Measurements from ENCODE around the gene AASDHPPT. TPM values are rescaled to one million over a fixed set of nuclear protein-coding genes. Genes with fewer than 3 reads are reported as not detected.

The AASDHPPT gene, protein sequence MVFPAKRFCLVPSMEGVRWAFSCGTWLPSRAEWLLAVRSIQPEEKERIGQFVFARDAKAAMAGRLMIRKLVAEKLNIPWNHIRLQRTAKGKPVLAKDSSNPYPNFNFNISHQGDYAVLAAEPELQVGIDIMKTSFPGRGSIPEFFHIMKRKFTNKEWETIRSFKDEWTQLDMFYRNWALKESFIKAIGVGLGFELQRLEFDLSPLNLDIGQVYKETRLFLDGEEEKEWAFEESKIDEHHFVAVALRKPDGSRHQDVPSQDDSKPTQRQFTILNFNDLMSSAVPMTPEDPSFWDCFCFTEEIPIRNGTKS
- total RNA-seq = 45.7 and 48.3 TPM in 2 replicates

DNA sequence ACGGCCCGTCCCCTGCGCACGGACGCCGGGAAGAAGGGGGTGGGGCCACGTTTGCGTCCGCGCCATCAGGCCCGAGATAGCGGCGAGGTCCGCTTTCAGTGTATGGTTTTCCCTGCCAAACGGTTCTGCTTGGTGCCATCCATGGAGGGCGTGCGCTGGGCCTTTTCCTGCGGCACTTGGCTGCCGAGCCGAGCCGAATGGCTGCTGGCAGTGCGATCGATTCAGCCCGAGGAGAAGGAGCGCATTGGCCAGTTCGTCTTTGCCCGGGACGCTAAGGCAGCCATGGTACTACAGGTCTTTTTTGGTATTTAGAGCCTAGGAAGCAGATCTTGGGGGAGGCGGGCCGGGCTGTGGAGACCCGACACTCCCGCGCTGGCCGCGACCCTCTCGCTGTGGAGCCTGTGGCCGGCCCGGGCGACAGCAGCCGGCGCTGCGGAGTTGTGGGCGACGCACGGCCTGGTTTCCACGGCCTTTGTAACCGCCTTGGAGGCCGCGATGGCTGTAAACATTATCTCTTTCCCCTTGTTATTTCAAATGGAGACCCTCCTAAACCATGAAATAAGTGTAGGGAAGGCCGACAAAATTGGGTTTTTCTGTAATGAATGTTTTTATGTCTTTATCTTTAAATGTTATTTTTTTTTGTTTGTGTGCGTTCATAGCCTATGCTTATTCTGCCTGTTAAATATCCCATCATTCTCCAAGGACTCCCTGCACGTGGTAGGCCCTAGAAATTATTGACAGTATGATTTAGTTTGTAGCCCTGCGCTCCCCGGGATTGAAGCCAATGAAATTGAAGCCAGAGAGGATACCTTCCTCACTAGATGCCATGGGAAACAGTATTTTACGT, at the start of gene AASDHPPT:
Gene AASDHPPT (plus strand): TSS at position 54 of the 847 bp plus-strand sequence. CDS start 49 bp downstream, at position 103.

DNA sequence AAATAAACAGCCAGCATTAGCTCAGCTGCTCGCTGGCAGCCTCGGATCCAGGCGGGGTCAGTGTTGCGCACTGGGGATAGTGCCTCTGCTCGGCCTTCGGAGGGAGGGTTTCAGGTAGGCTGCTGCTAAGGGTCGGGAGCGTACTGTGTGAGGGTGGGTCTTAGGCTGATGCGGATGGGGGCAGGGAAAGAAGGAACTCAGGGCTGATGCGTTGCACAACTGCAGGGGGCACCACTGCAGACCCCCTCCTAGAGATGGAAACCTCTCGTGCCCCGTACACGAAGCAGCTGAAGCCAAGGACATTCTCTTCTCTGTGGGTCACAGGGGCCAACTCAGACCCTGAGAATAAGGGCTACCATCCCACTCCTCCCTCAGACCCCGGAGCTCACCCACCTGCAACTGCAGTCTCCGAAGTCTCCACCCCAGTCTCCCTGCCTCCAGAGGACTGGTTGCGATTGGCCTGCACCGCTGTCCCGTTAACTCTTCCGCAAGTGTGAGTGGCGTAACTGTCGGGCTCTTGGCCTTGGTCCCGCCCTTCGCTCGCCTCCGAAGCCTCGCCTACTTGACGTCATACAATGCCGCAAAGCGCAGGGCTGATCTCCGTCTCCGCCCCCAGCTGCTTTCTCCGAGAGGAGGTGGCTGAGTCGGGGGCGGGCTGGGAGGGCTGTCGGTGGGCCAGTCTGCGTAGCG, 398 bp upstream of the AASDHPPT start, which contains the start of gene KBTBD3:
Gene KBTBD3 (minus strand): TSS at position 429 of the 690 bp plus-strand sequence. CDS start 18,250 bp downstream, outside the sequence.

Other genes with a start within 250 kb of the AASDHPPT start
- gene MSANTD4, start 55.4 kb upstream of the AASDHPPT start, total RNA-seq = 36.9 and 42.5 TPM in 2 replicates
- gene KBTBD3, start 315 bp upstream of the AASDHPPT start, total RNA-seq = 3.5 and 5.5 TPM in 2 replicates